IMR-90 (cell line): Measurements from ENCODE around the gene RASSF7. TPM values are rescaled to one million over a fixed set of nuclear protein-coding genes. Genes with fewer than 3 reads are reported as not detected.

Experiments used
- ATAC-seq: fragments of 200-7000 bp; cut with Tn5 transposase; 2 replicates; pipeline ENCODE4 v1.9.1; 2020; ENCODE audit warnings: low read depth, mild to moderate bottlenecking, moderate library complexity
- BruUV-seq: library from RNA; stranded (reverse); fragments of 400-500 nt; replicated peaks from 2 replicates; lab custom pipeline; 2021; lab: Mats Ljungman, UMichigan
- CTCF ChIA-PET: fragments of 300-600 bp; formaldehyde crosslinking; extraction: SDS; loops from one replicate; lab custom pipeline; 2021; ENCODE audit warnings: antibody characterized with exemption; lab: Yijun Ruan, JAX
- POLR2A ChIA-PET: fragments of 300-600 bp; sonication (Branson Sonifier 250); formaldehyde crosslinking; loops from one replicate; lab custom pipeline; 2022; ENCODE audit warnings: antibody characterized with exemption; ENCODE audit not compliant: unreplicated experiment; lab: Charles Lee
- DNase-seq: peaks from one replicate; pipeline ENCODE4 v3.0.0; 2013
- H2AFZ ChIP-seq: replicated peaks from 2 replicates; pipeline ENCODE3; 2013; ENCODE audit warnings: low read length, mild to moderate bottlenecking; ENCODE audit not compliant: poor library complexity
- H2AK5ac ChIP-seq: 2 replicates; pipeline ENCODE4 v1.6.1; 2013; ENCODE audit warnings: low read depth, low read length, inconsistent platforms
- H2AK9ac ChIP-seq: replicated peaks from 2 replicates; pipeline ENCODE3; 2013; ENCODE audit warnings: mild to moderate bottlenecking, low read depth, low read length, moderate library complexity; ENCODE audit not compliant: poor library complexity
- H2BK120ac ChIP-seq: 2 replicates; pipeline ENCODE4 v1.6.1; 2013; ENCODE audit warnings: low read depth, low read length, inconsistent platforms
- H2BK15ac ChIP-seq: 3 replicates; pipeline ENCODE4 v1.6.1; 2013; ENCODE audit warnings: low read depth, low read length, inconsistent platforms
- H2BK20ac ChIP-seq: 2 replicates; pipeline ENCODE4 v1.6.1; 2013; ENCODE audit warnings: low read depth, mild to moderate bottlenecking, inconsistent platforms, low read length, moderate library complexity
- H2BK5ac ChIP-seq: 2 replicates; pipeline ENCODE4 v1.6.1; 2013; ENCODE audit warnings: mild to moderate bottlenecking, low read depth, low read length, inconsistent platforms; ENCODE audit not compliant: poor library complexity, severe bottlenecking
- H3K14ac ChIP-seq: replicated peaks from 2 replicates; pipeline ENCODE4 v1.6.1; 2013; ENCODE audit warnings: low read depth, low read length, inconsistent platforms
- H3K18ac ChIP-seq: 2 replicates; pipeline ENCODE4 v1.6.1; 2013; ENCODE audit warnings: low read depth, low read length, control low read depth
- H3K23ac ChIP-seq: 2 replicates; pipeline ENCODE4 v1.6.1; 2013; ENCODE audit warnings: low read depth, low read length, inconsistent platforms
- H3K27ac ChIP-seq: 2 replicates; pipeline ENCODE4 v1.5.1; 2013; ENCODE audit warnings: mild to moderate bottlenecking, control low read depth, low read length; ENCODE audit not compliant: insufficient read depth
- H3K27me3 ChIP-seq: 2 replicates; pipeline ENCODE4 v1.6.1; 2013; ENCODE audit warnings: low read length; ENCODE audit not compliant: control insufficient read depth, insufficient read depth
- H3K36me3 ChIP-seq: 2 replicates; pipeline ENCODE4 v1.6.1; 2013; ENCODE audit warnings: low read length, mixed read lengths; ENCODE audit not compliant: control insufficient read depth, insufficient read depth
- H3K4ac ChIP-seq: 2 replicates; pipeline ENCODE4 v1.6.1; 2013; ENCODE audit warnings: low read depth, low read length, inconsistent platforms
- H3K4me1 ChIP-seq: 2 replicates; pipeline ENCODE4 v1.6.1; 2013; ENCODE audit warnings: low read length, mixed read lengths; ENCODE audit not compliant: control insufficient read depth, insufficient read depth
- H3K4me2 ChIP-seq: 2 replicates; pipeline ENCODE4 v1.6.1; 2013; ENCODE audit warnings: low read depth, mild to moderate bottlenecking, control low read depth, low read length, moderate library complexity
- H3K4me3 ChIP-seq: 2 replicates; pipeline ENCODE4 v1.5.1; 2013; ENCODE audit warnings: low read depth, mild to moderate bottlenecking, control low read depth, low read length, moderate library complexity; ENCODE audit not compliant: insufficient read depth
- H3K56ac ChIP-seq: 2 replicates; pipeline ENCODE4 v1.6.1; 2013; ENCODE audit warnings: low read length, inconsistent platforms; ENCODE audit not compliant: insufficient read depth; ENCODE audit errors: extremely low read depth
- H3K79me1 ChIP-seq, 2 experiments: 2 replicates each; pipeline ENCODE4 v1.6.1; 2013; ENCODE audit warnings: low read length in 2 of 2, inconsistent platforms in 1 of 2, low read depth in 1 of 2
- H3K9ac ChIP-seq: 2 replicates; pipeline ENCODE4 v1.6.1; 2013; ENCODE audit warnings: low read depth, low read length, control low read depth
- H3K9me1 ChIP-seq: 2 replicates; pipeline ENCODE4 v1.6.1; 2013; ENCODE audit warnings: low read length, inconsistent platforms; ENCODE audit not compliant: insufficient read depth
- H3K9me3 ChIP-seq: 2 replicates; pipeline ENCODE4 v1.6.1; 2013; ENCODE audit warnings: low read length; ENCODE audit not compliant: control insufficient read depth, insufficient read depth
- H4K20me1 ChIP-seq: 2 replicates; pipeline ENCODE4 v1.6.1; 2013; ENCODE audit warnings: low read length, inconsistent platforms; ENCODE audit not compliant: insufficient read depth
- H4K5ac ChIP-seq: 2 replicates; pipeline ENCODE4 v1.6.1; 2013; ENCODE audit warnings: mild to moderate bottlenecking, low read depth, low read length, control low read depth
- H4K8ac ChIP-seq, 2 experiments: 2 replicates each; pipeline ENCODE4 v1.6.1; 2013; ENCODE audit warnings: low read depth in 2 of 2, low read length in 2 of 2, control low read depth in 1 of 2, inconsistent platforms in 1 of 2
- H4K91ac ChIP-seq: 2 replicates; pipeline ENCODE4 v1.6.1; 2013; ENCODE audit warnings: low read depth, low read length, inconsistent platforms; ENCODE audit not compliant: insufficient read depth
- BHLHE40 ChIP-seq: fragments of 150-350 bp; IDR thresholded peaks from 2 replicates; pipeline ENCODE4 v1.6.1; 2016; ENCODE audit warnings: mild to moderate bottlenecking, low read depth, low read length
- CEBPB ChIP-seq: IDR thresholded peaks from 2 replicates; pipeline ENCODE4 v1.6.1; 2012; ENCODE audit warnings: low read depth, low read length, improper control_type of control experiment
- ELK1 ChIP-seq: fragments of 150-350 bp; IDR thresholded peaks from 2 replicates; pipeline ENCODE4 v1.6.1; 2016; ENCODE audit warnings: low read depth, mild to moderate bottlenecking, low read length, moderate library complexity, borderline replicate concordance
- MAFK ChIP-seq: IDR thresholded peaks from 2 replicates; pipeline ENCODE4 v1.6.1; 2012; ENCODE audit warnings: low read depth, low read length, improper control_type of control experiment
- RAD21 ChIP-seq: IDR thresholded peaks from 2 replicates; pipeline ENCODE4 v1.6.1; 2012; ENCODE audit warnings: low read length, improper control_type of control experiment
- RCOR1 ChIP-seq: IDR thresholded peaks from 2 replicates; pipeline ENCODE4 v1.6.1; 2012; ENCODE audit warnings: mild to moderate bottlenecking, low read length, improper control_type of control experiment; ENCODE audit not compliant: insufficient replicate concordance
- USF2 ChIP-seq: fragments of 150-350 bp; IDR thresholded peaks from 2 replicates; pipeline ENCODE4 v1.6.1; 2017; ENCODE audit warnings: mild to moderate bottlenecking, antibody characterized with exemption, low read length, low read depth
- WGBS, 2 experiments: methylation state at CpG; one replicate each; pipeline versions ENCODE4 v1.1.5 to v1.1.7; 2013; ENCODE audit warnings: missing lambda C conversion rate in 2 of 2; ENCODE audit not compliant: insufficient read length in 1 of 2; ENCODE audit errors: extremely low coverage in 2 of 2; 5-methylcytosine and 5-hydroxymethylcytosine counted together
- dilution Hi-C: fragments of 300-500 bp; cut with HindIII; formaldehyde crosslinking; loops from one replicate; pipeline ENCODE4 v1.14.3; 2018; ENCODE audit warnings: low sequenced_read_pairs; ENCODE audit not compliant: unreplicated experiment
- in situ Hi-C: fragments of 300-500 bp; cut with MboI; formaldehyde crosslinking; loops from 3 replicates; pipeline ENCODE4 v1.14.3; 2019; ENCODE audit warnings: low sequenced_read_pairs, inconsistent platforms, mixed read lengths
- intact Hi-C: fragments of 100-400 bp; cut with micrococcal nuclease; formaldehyde crosslinking; loops from 2 replicates; pipeline ENCODE4 v1.10.0; 2022
- polyA plus RNA-seq, 3 experiments: library from polyadenylated mRNA; depleted of rRNA; stranded (reverse); fragments of >200 nt; gene quantifications; 2 replicates each; pipeline ENCODE4 v1.2.3, GENCODE V29; 2012; ENCODE audit warnings: low replicate concordance in 1 of 3
- total RNA-seq: library from RNA; depleted of rRNA; stranded (reverse); fragments of >200 nt; gene quantifications from 2 replicates; pipeline ENCODE4 v1.2.3, GENCODE V29; 2012

The RASSF7 gene
- total and polyA plus RNA-seq, 2 of the 4 experiments (the other 2 are of a cell fraction), result 6.8 to 18.5 TPM

- H3K9me1 ChIP-seq, result peaks cover 12% of the 10 kb centered on the region; the same call in 1 of the 2 replicates
- in situ Hi-C loops (no loop called here), dilution Hi-C loops (no loop called here), intact Hi-C loops (no loop called here)
- no TSS peak for BruUV-seq
- no peak overlapping the region for H3K4me3 ChIP-seq
- no peak overlapping the region for H2BK120ac ChIP-seq
- H2BK20ac ChIP-seq, result no peak overlapping the region
- H2AFZ ChIP-seq, result peak overlapping the region; percentile 32
- peaks cover 30 to 70% of the 10 kb centered on the region in 2 experiments for H3K79me1 ChIP-seq
- no peak overlapping the region for H3K27ac ChIP-seq
- H4K20me1 ChIP-seq, result peaks cover 77% of the 10 kb centered on the region
- H4K91ac ChIP-seq, result no peak overlapping the region
- H4K8ac ChIP-seq, result no peak overlapping the region
- no peak overlapping the region for H3K56ac ChIP-seq
- CTCF ChIA-PET, result no interaction called here
- no peak overlapping the region for H3K18ac ChIP-seq
- no peak overlapping the region for H3K4me2 ChIP-seq
- no peak overlapping the region for H2AK9ac ChIP-seq
- H3K36me3 ChIP-seq, result peaks cover 55% of the 10 kb centered on the region
- POLR2A ChIA-PET, result no interaction called here
- H3K14ac ChIP-seq, result no peak overlapping the region
- peak overlapping the region; percentile 2 for H2BK5ac ChIP-seq
- no peak overlapping the region for H3K23ac ChIP-seq
- no peaks in the 10 kb centered on the region for H3K27me3 ChIP-seq
- no peak overlapping the region for H4K5ac ChIP-seq
- peaks cover 7% of the 10 kb centered on the region; the same call in 1 of the 2 replicates for H3K4me1 ChIP-seq
- whole genome bisulfite sequencing, 2 experiments, result 95% methylated on average over 16 of the region's 32 CpGs; no CpG with 5 or more reads in 1 of the 2 experiments
- no peak overlapping the region for H2AK5ac ChIP-seq
- no peak overlapping the region for H3K9ac ChIP-seq
- TF ChIP-seq RCOR1 (no peak), CEBPB (no peak), MAFK (no peak), RAD21 (no peak), USF2 (no peak), ELK1 (no peak), BHLHE40 (no peak)
- H3K9me3 ChIP-seq, result no peaks in the 10 kb centered on the region
- no peak for ATAC-seq
- DNase-seq, result no peak
- no peak overlapping the region for H2BK15ac ChIP-seq
- H3K4ac ChIP-seq, result no peak overlapping the region
These were observed 25.9 kb downstream of the RASSF7 start for GRCh38 chr11:586376-587316.
